22Rv1 (cell line): ENCODE data around the gene FKBP10.

Experiments used
- H3K27ac ChIP-seq: fragments of 450-650 bp; 2 replicates; pipeline ENCODE4 v1.5.1; 2017
- ZFX ChIP-seq: fragments of 450-650 bp; IDR thresholded peaks from 2 replicates; pipeline ENCODE4 v1.6.1; 2017; ENCODE audit warnings: antibody characterized with exemption, borderline replicate concordance
- TF ChIP-seq, protein P1 (sequence below): fragments of 450-650 bp; IDR thresholded peaks from 2 replicates; pipeline ENCODE4 v1.5.1; 2017; ENCODE audit warnings: mild to moderate bottlenecking

FKBP10 gene

DNA sequence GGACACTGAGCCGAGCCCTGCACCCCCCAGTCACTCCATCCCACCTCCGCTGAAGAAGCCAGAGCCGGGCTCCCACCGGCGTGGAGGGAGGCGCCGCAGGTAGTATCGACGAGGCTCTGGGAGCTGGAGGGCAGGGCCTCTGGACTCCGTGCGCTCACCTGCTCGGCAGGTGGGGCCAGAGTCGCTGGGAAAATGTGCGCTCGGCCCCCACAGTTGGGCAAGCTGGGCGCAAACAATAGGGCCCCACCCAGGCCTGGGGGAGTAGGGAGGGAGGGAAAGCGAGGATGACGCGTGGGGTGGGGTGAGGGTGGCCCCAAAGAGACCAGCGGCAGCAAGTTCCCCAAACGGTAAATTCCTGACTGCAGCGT lies 27.0 kb upstream of the FKBP10 start:
- TF ChIP-seq ZFX, result no peak
- H3K27ac ChIP-seq, result peak overlapping the region; percentile 81

DNA sequence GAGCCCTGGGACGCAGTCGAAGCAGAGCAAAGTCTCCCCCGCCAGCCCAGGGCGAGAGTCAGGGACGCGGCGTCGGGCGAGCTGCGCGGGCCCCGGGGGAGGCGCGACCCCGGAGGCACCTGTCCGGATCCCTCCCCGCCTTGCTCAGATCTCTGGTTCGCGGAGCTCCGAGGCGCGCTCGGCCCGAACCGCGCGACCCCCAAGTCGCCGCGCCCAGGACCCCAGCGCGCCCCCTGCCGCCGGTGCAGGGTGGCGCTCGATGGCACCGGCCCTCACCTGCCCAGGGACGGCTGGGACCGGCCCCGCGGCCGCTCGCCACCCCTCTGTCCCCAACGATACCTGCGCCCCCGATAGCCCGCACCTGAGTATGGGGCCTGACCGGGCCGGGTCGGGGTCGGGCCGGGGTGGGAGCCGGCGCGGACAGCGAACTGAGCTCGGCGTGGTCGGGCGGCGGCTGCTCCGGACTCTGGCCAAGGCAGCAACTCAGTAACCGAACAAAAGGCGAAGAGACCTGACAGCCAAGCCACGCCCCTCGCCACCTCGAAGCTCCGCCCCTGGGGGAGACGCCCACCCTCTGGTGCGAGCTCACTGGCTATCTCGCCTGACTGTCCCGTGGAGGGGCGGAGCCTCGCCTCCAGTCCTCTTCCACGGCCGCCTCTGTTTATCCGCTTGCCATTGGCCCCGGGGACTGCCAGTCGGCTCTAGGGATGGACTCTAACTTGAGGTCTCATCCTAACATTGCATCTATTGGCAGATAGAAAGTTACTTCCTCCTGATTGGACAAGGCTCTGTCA lies 26.4 kb upstream of the FKBP10 start, which contains the start of gene JUP:
Gene JUP, minus strand, starts transcription at position 485 of the 794 bp plus-strand sequence. CDS start 14,857 bp downstream, outside the sequence.
- no peak for TF ChIP-seq ZFX
- TF ChIP-seq, protein P1, sequence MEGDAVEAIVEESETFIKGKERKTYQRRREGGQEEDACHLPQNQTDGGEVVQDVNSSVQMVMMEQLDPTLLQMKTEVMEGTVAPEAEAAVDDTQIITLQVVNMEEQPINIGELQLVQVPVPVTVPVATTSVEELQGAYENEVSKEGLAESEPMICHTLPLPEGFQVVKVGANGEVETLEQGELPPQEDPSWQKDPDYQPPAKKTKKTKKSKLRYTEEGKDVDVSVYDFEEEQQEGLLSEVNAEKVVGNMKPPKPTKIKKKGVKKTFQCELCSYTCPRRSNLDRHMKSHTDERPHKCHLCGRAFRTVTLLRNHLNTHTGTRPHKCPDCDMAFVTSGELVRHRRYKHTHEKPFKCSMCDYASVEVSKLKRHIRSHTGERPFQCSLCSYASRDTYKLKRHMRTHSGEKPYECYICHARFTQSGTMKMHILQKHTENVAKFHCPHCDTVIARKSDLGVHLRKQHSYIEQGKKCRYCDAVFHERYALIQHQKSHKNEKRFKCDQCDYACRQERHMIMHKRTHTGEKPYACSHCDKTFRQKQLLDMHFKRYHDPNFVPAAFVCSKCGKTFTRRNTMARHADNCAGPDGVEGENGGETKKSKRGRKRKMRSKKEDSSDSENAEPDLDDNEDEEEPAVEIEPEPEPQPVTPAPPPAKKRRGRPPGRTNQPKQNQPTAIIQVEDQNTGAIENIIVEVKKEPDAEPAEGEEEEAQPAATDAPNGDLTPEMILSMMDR, result peak; percentile 98
- H3K27ac ChIP-seq, result peak within 1 kb of the TSS; percentile 81

DNA sequence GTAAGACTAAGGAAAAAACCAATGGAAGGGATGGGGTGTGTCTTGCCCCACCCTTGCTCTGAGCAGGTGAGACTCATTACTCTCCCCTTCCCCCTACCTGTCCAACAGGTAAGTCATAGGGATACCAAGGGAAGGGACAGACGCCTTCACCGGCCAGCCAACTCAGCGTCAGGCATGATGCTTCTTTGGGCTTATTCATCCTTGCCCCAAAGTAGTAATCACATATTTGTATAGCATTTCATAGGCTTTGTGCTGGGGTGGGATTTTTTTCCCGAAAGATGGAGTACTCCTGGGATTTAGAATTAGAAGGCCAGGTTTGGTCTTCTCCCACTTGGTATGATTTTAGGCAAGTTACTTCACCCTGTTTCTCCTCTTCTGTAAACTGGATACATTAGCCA lies 25.8 kb upstream of the FKBP10 start:
- peak overlapping the region; percentile 81 for H3K27ac ChIP-seq

DNA sequence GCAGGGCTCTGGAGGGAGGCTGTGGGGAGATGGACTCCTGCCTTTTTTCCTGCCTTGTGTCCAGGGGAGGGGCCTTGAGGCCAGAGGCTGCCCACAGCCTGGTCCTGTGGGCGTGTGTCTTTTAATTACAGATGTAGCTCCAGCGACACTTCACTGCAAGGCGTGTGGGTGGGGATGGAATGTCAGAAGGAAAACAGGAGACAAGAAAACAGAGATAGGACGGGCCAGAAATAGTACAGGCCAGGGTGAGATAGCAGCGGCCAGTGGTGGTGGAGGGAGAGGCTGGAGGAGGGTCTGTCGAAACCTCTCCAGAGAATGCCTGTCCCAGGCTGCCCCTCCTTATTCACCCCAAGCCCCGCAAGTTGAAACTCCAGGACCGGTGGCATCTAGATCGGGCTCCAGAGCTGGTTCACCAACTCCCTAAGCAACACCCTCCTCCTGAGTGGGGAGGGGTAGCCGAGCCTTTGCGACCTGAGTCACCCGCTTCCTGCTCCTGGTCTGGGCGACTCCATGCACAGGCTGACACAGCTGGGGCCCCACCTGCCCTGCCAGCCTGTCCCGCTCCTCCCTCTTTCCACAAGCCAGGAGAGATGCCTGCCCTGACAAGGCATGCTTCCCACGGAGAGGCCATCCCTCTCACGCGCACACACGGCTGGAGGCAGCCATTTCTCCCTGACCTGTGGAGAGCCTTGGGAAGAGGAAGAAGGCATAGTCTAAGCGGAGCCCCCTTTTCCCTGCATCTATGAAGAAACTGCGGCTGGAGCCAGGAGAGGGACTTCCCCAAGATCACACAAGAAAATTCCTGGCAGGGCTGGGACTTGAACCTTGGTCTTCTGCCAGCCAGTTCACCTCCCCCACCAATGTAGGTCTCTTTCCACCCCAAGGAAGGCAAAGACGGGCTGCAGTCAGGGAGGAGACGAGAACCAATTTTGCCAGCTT lies 19.7 kb upstream of the FKBP10 start:
- TF ChIP-seq, protein P1, result no peak
- no peak for TF ChIP-seq ZFX
- H3K27ac ChIP-seq, result no peak overlapping the region

More for the DNA sequence above, 25.8 kb upstream of the FKBP10 start:
- TF ChIP-seq ZFX, result no peak
- TF ChIP-seq, protein P1, result no peak

DNA sequence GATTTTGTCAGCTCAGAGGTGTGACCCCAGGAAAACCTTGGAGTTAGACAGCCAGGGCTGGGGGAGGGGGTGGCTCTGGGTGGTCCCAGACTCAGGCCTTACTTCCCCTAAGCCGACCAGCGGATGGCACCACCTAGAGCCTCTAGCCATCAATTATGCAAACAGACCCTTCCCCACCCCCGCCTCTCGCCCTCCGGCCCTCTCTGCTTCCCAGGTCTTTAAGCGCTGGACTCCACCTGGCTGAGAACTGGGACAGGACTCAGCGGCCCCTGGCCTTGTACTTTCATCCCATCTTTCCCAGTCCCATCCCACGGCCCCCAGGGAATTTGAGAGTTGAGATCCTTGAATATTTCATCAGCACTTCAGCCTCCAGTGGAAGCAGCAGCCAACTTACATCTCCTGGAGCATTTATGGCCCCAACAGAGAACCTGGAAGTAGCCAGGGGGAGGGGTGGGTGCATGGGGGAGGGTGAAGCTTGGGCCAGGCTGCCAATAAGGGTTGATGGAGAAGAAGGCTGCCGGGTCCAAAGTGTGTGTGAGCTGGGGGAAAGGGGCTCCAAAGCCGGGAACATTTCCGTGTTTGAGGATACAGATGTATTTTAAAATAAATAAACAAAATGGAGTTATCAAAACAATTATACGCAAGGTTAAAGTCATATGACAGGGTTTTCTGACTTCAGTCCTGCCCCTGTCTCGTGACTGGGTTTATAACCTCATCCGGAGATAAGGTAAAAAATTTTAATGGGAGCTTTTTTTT lies 18.8 kb upstream of the FKBP10 start:
- no peak overlapping the region for H3K27ac ChIP-seq
- TF ChIP-seq, protein P1, result no peak
- no peak for TF ChIP-seq ZFX

DNA sequence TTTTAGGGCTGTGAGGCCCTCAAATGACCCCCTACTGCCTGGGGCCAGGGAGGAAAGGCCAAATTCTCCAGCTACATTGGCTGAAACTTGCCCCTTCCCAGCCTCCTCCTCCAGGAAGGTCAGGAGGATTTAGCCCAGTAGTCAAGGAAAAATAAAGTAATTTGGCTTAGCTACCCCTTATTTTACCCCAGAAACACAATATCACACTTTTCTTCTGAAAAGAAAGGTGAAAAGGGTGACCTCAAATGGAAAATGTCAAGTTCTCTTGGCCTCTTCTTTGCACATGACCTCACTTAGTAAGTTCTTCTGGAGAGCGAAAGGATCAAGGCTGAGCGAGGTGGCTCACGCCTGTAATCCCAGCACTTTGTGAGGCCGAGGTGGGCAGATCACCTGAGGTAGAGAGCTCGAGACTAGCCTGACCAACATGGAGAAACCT lies 18.2 kb upstream of the FKBP10 start:
- TF ChIP-seq, protein P1, result no peak
- TF ChIP-seq ZFX, result no peak
- no peak overlapping the region for H3K27ac ChIP-seq
